HG03558 (cell line): ENCODE results near the gene VKORC1.

Experiments
- ATAC-seq: cut with Tn5 transposase; IDR thresholded peaks from one replicate; pipeline ENCODE4 v1.9.1; 2021; ENCODE audit warnings: moderate number of reproducible peaks; ENCODE audit not compliant: unreplicated experiment; ENCODE audit errors: extremely low read depth

VKORC1 gene

DNA sequence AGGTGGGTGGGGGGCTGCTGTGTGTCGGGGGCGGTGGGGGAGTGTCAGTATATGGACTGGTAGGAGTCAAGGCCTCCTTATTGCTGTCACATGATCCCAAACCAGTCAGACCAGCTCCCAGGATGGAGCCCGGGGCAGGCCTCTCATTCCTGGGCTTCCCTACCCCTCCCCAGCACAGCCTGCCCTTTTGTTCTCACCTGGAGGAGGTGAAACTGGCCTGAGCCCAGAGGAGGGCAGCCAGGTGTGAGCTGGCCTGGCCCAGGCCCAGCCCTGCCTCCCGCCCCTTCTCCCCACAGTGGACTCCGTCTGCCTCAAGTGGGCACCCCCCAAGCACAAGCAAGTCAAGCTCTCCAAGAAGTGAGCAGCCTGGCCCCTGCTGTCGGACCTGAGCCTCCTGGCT is 36.3 kb upstream of the VKORC1 start:
- ATAC-seq: no peak

DNA sequence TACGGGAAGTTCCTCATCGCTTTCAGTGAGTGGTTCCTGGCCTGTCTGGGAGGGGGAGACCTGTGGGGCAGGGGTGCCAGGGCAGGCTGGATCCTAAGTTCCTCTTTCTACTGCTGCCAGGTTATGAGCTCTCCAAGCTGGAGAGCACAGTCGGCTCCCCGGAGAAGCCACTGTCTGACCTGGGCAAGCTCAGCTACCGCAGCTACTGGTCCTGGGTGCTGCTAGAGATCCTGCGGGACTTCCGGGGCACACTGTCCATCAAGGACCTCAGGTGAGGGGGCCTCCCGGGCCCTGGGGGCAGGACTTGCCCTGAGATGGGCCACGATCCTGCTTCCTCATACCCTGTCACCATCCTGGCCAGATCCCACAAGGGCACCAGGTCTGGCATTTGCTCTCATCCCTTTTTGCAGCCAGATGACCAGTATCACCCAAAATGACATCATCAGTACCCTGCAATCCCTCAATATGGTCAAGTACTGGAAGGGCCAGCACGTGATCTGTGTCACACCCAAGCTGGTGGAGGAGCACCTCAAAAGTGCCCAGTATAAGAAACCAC is 35.8 kb upstream of the VKORC1 start:
- no peak for ATAC-seq

DNA sequence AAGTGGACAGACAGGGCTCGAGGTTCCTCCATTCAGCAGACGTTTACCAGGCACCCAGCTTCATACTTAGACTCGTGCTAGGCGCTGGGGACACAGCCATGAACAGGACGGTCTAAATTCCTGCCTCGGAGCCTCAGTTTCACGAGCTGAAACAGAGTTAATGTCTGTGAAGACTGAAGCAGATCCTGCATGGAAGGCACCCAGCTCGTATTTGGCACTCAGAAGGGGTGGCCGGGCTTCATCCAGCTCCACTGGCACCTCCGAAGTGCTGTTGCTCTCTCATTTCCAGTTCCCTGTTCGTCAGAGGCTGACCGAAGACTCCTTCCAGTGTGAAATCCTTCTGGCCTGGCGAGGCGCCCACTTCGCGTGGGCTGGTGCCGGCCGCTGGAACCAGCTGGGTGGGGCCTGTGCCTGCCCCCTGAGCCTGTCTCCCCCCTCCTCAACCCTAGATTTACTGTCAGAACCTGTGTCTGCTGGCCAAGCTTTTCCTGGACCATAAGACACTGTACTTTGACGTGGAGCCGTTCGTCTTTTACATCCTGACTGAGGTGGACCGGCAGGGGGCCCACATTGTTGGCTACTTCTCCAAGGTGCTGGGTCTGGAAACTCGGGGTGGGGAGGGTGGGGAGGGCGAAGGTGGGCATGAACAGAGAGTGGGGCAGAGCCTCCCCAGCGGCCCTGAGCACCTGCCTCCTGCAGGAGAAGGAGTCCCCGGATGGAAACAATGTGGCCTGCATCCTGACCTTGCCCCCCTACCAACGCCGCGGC is 35.2 kb upstream of the VKORC1 start:
- no peak for ATAC-seq

DNA sequence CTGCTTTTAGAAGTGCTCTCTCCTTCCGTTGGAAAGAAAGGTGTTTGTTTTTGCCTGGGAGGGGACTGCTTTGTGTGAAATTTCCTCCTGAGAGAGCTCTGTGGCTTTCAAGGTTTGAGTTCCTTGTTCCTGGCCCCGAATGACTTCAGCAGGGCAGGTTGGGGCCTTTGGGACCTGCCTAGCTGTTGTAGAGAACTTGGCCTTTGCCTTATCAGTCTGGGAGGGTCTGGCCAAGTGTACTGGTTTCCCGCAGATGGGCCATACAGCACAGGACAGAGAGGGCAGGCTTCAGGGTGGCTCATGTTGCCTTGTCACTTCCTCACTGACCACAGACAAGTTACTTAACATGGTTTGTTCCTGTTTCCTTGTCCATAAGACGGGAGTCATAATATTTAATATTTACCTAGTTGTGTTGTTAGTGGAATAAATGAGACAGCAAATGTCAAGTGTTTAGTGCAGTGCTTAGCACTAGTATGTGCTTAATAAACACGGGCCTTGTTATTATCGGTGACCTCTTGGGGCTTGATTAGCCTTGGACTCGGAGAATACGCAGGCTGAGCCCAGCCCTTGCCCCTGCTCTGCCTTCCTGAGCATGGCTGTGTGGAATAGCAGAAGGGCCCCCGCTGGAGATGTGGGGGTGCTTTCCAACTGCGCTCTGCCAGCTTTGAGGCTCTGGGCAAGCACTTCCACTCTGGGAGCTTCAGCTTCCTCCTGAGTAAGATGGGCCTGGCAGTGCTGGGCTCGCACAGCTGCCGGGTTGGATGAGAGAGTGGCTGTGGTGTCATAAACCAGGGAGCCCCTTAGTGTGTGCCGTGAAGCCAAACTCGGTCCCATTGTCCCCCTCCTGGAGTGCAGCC is 34.3 kb upstream of the VKORC1 start:
- no peak for ATAC-seq

DNA sequence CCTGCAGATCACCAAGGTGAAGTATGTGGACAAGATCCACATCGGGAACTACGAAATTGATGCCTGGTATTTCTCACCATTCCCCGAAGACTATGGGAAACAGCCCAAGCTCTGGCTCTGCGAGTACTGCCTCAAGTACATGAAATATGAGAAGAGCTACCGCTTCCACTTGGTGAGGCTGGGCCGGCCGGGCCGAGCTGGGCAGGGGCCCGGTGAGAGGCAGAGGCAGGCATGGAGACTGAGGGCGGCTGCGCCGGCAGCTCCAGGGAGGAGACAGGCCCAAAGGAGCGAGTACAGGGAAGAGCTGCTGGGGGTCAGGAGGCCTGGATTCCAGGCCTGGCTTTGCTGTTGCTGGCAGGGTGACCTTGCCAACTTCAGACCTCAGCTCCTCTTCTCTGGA is 32.6 kb upstream of the VKORC1 start:
- ATAC-seq: no peak

DNA sequence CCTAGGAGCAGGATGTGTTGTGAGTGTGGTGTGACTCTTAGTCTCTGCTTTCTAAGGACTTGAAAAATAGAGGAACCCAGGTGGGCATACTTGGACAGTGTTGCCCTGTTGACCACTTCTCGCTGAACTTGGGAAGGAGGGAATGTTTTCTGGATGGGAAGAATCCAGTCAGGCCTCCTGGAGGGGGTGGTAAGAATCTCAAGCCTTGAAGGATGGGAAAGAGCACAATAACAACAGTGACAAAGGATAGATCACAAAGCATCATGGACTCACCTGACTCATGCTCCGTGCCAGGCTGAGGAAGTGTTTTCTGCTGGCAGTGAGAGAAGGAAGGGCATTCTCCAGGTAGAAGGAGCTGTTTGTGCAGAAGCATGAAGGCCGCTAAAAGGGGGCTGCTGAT is 31.2 kb upstream of the VKORC1 start:
- ATAC-seq: no peak

DNA sequence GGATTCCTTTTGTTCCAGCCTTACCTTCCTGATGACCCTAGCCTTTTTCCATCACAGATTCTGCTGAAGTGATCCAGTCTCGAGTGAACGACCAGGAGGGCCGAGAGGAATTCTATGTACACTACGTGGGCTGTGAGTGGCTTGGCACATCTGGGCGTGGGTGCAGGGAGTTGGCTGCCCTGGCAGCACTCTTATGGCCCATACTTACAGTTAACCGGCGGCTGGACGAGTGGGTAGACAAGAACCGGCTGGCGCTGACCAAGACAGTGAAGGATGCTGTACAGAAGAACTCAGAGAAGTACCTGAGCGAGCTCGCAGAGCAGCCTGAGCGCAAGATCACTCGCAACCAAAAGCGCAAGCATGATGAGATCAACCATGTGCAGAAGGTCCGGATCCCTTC is 25.5 kb upstream of the VKORC1 start:
- ATAC-seq: no peak

DNA sequence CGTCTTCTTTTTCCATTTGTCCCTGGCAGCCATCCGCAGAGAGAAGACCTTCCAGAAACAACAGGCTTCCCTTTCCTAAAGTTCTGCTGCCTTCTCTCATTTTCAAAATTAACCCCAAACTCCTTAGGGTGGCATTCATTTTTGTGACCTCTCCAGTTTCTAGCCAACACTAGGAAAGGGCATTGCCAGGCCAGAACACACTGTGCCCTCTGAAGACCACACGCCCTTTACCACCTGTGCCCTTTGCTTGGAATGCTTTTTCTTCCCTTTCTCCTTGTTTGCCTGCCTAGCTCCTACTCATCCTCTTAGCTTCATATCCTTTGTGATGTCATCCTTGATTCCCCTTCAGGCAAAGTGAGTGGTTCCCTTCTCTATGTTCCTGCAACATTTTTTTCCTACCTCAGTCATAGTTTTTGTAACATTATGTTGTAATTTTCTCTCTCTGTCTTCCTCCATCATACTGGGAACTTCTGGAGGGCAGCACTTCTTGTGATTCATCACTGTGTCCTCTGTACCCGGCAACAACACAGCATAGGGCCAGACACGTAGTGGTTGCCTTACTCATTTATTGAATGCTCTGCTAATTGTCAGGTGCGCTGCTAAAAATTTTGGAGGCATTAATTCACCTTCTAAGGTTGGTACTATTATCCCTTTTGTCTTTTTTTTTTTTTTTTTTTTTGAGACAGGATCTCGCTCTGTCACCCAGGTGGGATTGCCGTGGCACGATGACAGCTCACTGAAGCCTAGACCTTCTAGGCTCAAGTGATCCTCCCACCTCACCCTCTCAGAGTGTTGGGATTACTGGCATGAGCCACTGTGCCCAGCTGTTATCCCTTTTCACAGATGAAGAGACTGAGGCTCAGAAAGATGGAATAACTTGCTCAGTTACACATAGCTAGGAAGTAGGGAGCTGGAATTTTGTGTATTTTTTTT is 23.9 kb upstream of the VKORC1 start:
- ATAC-seq: no peak

DNA sequence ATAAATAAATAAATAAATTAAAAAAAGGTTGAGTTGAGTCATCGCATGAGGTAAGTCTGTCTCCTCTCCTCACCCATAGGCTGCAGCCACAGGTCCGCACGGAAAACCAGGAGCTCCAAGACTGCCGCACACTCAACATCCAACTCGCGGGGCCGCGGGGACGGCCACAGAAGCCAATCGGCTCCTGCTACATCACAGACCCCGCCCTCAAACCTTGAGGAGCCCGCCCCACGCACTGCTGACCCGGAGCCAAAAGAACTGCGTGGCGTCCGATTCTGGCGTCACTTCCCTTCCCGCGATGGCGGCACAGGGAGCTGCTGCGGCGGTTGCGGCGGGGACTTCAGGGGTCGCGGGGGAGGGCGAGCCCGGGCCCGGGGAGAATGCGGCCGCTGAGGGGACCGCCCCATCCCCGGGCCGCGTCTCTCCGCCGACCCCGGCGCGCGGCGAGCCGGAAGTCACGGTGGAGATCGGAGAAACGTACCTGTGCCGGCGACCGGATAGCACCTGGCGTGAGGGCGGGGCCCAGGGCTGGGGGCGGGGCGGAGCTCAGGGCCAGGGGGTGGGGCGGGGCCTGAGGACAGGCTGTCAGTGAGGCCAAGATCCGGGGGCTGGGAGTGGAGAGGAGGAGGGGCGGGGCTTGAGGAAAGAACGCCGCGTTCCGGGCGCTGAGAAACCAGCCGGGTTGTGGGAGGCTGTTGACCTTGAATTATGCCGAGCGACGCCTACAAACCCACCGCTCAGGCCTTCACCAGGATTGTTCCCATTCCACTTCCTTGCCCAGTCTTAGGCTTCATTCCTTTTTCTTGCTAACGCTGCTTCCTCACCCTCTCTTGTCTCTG is 23.0 kb upstream of the VKORC1 start, which contains the start of gene KAT8:
Gene KAT8, plus strand, starts transcription at position 281 of the 839 bp plus-strand sequence. Its CDS starts 18 bp downstream, at position 299.
- peak; percentile 55 for ATAC-seq

DNA sequence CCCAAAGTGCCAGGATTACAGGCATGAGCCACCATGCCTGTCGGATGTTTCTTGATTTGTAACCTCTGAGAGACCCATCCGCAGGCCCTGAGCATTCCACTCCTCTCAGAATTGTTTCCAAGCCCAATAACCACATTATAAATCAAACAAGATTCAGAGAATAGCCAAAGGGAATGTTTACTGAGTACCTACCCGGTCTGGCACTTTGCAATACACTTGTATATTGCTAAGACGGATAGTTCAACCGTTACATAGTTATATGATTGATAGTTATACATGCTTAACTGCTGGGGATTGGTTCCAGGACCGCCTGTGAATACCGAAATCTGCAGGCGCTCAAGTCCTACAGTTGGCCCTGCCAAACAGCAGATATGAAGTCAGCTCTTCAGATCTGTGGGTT is 19.9 kb upstream of the VKORC1 start:
- ATAC-seq: no peak

DNA sequence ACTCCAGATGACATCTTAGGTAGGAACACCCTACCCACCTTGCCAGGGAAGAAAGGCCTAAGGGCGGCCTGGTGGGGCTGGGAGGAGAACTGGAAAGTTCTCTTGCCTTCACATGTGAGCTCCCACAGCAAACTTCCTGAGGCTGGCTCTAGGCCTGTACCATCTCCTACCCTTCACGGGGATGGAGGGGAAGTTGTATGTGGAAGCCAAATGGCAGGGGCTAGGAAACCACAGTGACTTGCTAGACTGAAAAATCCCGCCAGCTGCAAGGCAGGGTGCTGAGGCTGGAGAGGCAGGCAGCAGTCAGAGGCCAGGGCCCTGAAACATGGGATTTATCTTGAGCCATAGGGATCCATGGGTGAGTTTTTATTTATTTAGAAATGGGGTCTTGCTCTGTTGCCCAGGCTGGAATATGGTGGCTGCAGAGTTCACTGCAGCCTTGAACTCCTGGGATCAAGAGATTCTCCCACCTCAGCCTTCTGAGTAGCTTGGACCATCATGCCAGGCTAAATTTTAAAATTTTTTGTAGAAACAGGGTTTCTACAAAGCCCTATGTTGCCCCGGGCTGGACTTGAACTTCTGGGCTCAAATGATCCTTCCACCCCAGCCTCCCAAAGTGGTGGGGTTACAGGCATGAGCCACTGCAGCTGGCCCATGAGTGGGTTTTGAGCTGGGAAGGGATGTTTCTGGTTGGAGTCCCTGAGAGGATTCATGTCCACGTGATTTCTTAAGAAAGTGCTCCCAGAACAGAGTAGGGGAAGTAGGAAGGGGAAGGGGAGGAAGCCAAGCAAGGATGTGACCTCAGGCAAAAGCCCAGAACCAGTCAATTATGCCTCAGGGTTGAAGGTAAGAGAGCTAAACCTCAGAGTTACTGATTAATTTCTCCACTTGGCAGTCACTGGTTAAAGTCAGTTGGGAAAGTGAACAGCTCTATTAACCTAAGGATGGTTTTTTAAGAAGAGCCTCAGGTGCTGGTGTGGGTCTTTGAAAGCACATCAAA is 18.8 kb upstream of the VKORC1 start:
- no peak for ATAC-seq

DNA sequence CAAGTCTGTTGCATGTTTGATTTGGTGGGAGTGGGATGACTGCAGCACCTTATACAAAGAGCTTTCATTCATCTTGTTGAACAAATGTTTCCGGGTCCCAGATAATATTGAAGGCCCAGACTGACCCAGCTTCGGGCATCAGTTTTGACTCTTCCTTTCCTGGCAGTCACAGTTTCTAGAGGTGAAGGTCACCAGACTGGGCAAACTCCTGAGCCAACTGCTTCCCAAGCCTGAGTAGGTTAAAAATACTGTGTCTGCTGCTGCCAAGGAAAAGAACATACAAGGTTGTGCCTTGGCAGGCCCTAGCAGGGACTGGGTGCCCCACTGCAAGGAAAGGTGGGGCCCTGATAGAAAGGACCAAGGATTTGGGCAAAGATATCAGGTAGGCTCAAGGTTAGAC is 18.1 kb upstream of the VKORC1 start:
- no peak for ATAC-seq

DNA sequence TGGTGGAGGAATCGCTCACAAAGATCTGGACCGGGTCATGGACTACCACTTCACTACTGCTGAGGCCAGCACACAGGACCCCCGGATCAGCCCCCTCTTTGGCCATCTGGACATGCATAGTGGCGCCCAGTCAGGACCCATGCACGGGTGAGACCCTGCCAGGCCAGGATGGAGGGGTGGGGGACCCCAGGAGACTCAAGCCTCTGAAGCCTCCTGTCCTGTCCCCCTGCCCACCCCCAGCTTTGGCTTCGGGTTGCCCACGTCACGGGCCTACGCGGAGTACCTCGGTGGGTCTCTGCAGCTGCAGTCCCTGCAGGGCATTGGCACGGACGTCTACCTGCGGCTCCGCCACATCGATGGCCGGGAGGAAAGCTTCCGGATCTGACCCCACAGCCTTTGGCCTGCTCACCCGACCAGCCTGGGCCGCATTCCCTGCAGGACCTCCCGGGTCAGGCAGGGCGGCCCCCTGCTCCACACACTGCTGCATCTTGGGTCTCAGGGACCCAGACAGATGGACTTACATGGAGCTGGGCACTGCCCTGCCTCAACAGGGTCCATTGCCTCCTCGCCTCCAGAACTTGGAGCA is 17.4 kb upstream of the VKORC1 start:
- no peak for ATAC-seq

DNA sequence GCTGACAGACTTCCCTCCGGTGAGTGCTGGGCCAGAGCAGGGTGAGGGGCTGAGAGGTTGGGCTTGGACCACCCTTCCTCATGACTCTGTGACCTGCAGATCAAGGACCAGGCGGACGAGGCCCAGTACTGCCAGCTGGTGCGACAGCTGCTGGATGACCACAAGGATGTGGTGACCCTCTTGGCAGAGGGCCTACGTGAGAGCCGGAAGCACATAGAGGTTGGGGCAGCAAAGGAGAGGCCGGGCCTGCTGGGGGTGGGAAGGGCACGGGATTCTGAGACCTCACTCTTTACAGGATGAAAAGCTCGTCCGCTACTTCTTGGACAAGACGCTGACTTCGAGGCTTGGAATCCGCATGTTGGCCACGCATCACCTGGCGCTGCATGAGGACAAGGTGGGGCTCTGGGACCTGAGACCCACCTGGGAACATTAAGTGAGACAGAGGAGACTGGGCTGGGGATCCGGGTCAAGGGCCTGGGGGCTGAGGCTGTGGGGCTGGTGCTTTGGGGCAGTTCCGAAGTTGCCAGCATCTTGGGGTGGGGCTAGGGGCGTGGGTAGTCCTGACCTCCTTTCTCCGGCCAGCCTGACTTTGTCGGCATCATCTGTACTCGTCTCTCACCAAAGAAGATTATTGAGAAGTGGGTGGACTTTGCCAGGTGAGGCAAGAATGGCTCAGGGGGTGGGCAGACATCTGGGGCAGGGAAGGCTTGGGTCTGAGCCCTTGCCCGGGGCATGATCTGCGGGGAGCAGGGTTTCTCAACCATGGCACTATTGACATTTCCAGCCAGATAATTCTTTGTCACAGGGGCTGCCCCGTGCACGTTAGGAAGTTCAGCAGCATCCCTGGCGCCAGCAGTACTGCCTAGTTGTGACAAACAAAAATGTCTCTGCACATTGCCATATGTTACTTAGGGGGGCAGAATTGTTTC is 15.8 kb upstream of the VKORC1 start:
- ATAC-seq: no peak

DNA sequence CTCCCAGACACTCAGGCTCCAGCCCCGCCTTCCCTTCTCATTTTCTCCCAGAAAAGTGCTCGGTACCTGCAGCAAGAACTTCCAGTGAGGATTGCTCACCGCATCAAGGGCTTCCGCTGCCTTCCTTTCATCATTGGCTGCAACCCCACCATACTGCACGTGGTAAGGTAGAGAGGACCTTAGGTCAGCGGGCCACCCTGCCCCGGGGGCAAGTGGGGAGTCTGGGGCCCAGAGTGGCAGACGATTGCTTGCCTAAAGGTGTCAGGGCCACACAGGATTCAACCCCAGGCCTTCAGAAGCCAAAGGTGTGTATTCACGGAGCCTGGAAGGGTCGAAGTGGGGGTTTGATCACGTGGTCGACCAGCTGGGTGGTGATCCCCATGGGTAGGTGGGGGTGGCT is 15.0 kb upstream of the VKORC1 start:
- no peak for ATAC-seq

DNA sequence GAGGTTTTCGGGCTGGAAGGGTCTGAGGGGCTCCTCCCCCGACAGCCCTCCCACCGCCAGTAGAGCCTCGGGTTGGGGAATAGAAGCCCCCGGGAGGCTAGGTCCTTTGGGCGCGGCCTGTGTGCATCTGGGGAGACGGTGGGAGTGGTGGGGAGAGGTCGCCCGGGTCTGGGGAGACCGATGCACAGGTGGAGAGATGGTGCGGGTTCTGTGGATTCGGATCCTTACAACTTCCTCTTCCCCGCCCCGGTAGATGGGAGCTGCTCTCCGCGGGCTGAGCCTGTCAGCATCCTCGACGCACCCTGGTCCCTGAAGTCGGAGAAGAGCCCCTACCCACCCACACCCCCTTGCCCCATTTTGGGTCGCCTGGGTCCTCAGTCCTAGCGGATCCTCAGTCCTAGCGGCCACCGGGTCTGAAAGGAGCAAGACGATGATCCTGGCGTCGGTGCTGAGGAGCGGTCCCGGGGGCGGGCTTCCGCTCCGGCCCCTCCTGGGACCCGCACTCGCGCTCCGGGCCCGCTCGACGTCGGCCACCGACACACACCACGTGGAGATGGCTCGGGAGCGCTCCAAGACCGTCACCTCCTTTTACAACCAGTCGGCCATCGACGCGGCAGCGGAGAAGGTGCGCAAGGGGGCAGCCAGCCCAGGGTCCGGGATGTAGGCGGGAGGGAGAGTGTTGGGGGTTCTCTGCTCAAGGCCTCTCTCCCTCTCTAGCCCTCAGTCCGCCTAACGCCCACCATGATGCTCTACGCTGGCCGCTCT is 14.4 kb upstream of the VKORC1 start:
- no peak for ATAC-seq
